ENCODE data around the gene AK1. TPM values are rescaled to one million over a fixed set of nuclear protein-coding genes. Genes with fewer than 3 reads are reported as not detected.

The AK1 gene
- polyA plus RNA-seq, 2 donors: 51.7 to 68.4 TPM

Other genes with a start within 250 kb of the AK1 start
- under 1 TPM; 0.08 to 0.10 TPM for gene CFAP157, start 170.7 kb downstream of the AK1 start, polyA plus RNA-seq
- 10 to 100 TPM in 1 of 2 donors, 1 to 10 TPM in 1; 6.2 to 15.1 TPM for gene PTRH1, start 162.0 kb downstream of the AK1 start, polyA plus RNA-seq
- under 1 TPM; 0.04 to 0.10 TPM for gene TTC16, start 161.6 kb downstream of the AK1 start, polyA plus RNA-seq
- 10 to 100 TPM; 10.0 to 13.2 TPM for gene TOR2A, start 142.4 kb downstream of the AK1 start, polyA plus RNA-seq
- 1 to 10 TPM; 2.8 to 3.2 TPM for gene SH2D3C, start 99.0 kb downstream of the AK1 start, polyA plus RNA-seq
- gene CDK9, start 91.6 kb downstream of the AK1 start, polyA plus RNA-seq: 10 to 100 TPM; 34.2 to 44.2 TPM
- gene FPGS, start 74.8 kb downstream of the AK1 start, polyA plus RNA-seq: 10 to 100 TPM; 28.7 to 31.5 TPM
- gene ENG, start 23.0 kb downstream of the AK1 start, polyA plus RNA-seq: 10 to 100 TPM; 11.1 to 17.9 TPM
- gene ST6GALNAC6, start 21.9 kb upstream of the AK1 start, polyA plus RNA-seq: 10 to 100 TPM; 21.8 to 23.6 TPM
- gene ST6GALNAC4, start 39.4 kb upstream of the AK1 start, polyA plus RNA-seq: 10 to 100 TPM in 1 of 2 donors, 1 to 10 TPM in 1; 4.6 to 15.3 TPM
- gene PIP5KL1, start 53.1 kb upstream of the AK1 start, polyA plus RNA-seq: 1 to 10 TPM; 2.7 to 4.8 TPM
- 10 to 100 TPM; 25.2 to 28.2 TPM for gene DPM2, start 60.2 kb upstream of the AK1 start, polyA plus RNA-seq
- gene EEIG1, start 103.3 kb upstream of the AK1 start, polyA plus RNA-seq: 10 to 100 TPM; 34.3 to 53.1 TPM
- 1 to 10 TPM; 6.1 to 6.9 TPM for gene NAIF1, start 189.6 kb upstream of the AK1 start, polyA plus RNA-seq
- gene SLC25A25, start 190.6 kb upstream of the AK1 start, polyA plus RNA-seq: 1 to 10 TPM; 9.6 to 10.0 TPM